Urinary bladder (tissue), 4 donors: ENCODE measurements around the gene LRRC2. TPM values are rescaled to one million over a fixed set of nuclear protein-coding genes. Genes with fewer than 3 reads are reported as not detected.

Experiments used
- DNase-seq: peaks from one replicate; pipeline ENCODE4 v3.0.0-alpha.2; 2015; ENCODE audit errors: extremely low spot score
- H3K27ac ChIP-seq: one replicate; pipeline ENCODE4 v1.5.1; 2013; ENCODE audit warnings: low read depth, mild to moderate bottlenecking, moderate library complexity
- H3K36me3 ChIP-seq: one replicate; pipeline ENCODE4 v1.6.1; 2013; ENCODE audit warnings: mild to moderate bottlenecking, moderate library complexity; ENCODE audit not compliant: insufficient read depth
- H3K4me1 ChIP-seq: one replicate; pipeline ENCODE4 v1.6.1; 2013; ENCODE audit warnings: mild to moderate bottlenecking, moderate library complexity; ENCODE audit not compliant: insufficient read depth
- H3K4me3 ChIP-seq: one replicate; pipeline ENCODE4 v1.5.1; 2013; ENCODE audit warnings: low read depth, low read length
- WGBS: extraction: QIAGEN DNeasy Blood & Tissue Kit; methylation state at CpG from one replicate; pipeline ENCODE4 v1.1.7; 2013; 5-methylcytosine and 5-hydroxymethylcytosine counted together
- polyA plus RNA-seq: library from polyadenylated mRNA; stranded (reverse); fragments of 200-250 nt; gene quantifications from one replicate; pipeline ENCODE4 v1.2.3, GENCODE V29; 2013
- total RNA-seq: library from RNA; depleted of rRNA; stranded (reverse); fragments of >200 nt; gene quantifications from one replicate; pipeline ENCODE4 v1.2.3, GENCODE V29; 2014
- donor health status: healthy with polysubstance abuse.
- donor health status: healthy.

LRRC2 gene
- total and polyA plus RNA-seq, 2 donors = 4.2 to 4.3 TPM

DNA sequence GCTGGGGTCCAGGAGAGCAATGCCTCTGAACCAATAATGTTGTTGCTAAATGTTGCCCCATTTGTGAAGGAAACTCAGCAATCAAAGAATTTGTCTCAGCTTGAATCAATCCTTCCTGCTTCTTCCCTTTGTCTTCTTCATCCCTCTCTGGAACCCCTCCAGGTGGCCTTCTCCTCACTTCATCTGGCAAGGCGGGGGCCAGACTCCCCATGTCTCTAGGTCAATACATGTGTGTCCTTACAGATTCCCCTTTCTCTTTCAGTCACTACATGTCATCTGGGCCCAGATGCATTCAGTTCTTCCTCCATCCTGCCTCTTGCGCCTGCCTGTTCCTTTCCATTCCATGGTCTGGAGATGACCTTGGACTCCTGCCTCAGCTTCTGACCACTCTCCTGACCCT lies 93.4 kb downstream of the LRRC2 start:
- WGBS = 85% methylated on average over 2 of the region's 2 CpGs
- no peak overlapping the region for H3K27ac ChIP-seq
- H3K36me3 ChIP-seq = no peaks in the 10 kb centered on the region
- no peak overlapping the region for H3K4me3 ChIP-seq
- DNase-seq = no peak
- no peaks in the 10 kb centered on the region for H3K4me1 ChIP-seq

DNA sequence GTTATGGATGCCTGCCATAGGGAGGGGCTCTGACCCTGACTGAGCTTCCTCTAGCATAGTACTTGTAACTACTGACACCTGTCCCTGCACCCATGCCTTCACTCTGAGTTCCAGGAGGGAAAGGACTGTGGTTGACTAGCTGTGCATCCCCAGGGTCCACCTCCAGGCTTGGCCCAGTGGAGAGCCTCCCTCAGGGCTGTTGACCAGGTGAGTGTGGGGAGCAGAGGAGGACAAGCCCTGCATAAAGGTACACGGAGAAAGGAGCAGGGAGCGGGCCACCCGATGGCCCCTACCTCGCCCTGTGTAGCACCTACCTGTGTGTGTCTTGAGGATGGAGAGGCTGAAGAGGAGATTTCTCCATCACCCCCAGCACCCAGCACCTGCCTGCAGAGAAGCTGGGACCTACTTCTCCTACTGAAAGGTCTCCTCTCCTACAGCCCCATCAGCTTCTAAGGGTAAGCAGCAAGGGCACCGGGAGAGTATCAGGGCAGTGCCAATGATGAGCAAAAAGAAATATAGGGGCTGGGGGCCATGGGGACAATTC lies 94.7 kb downstream of the LRRC2 start:
- Histone ChIP-seq H3K27ac (no peak overlapping the region), H3K36me3 (no peaks in the 10 kb centered on the region), H3K4me1 (no peaks in the 10 kb centered on the region), H3K4me3 (no peak overlapping the region)
- no peak for DNase-seq
- WGBS = 94% methylated on average over 5 of the region's 5 CpGs

DNA sequence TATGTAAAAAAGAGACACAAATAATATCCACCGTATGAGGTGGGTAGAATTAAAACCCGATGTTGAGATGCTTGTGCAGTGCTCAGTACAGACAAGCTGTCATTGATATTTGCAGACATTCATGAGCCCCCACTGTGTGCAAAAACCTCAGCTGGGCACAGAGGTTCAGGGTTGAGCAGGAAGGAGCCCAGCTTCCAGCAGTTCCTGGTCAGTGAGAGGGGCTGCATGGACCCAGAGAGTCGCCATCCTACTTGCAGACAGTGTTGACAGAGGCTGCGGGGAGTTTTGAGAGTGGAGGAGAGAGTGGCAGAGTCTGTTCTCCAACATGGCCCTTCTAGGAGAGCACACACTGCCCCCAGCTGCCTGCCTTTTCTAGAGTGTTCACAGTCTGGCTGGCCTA lies 95.3 kb downstream of the LRRC2 start:
- no peaks in the 10 kb centered on the region for H3K36me3 ChIP-seq
- no peak overlapping the region for H3K27ac ChIP-seq
- H3K4me3 ChIP-seq = no peak overlapping the region
- no peak for DNase-seq
- no peaks in the 10 kb centered on the region for H3K4me1 ChIP-seq
- 94% methylated on average over 4 of the region's 4 CpGs for WGBS

DNA sequence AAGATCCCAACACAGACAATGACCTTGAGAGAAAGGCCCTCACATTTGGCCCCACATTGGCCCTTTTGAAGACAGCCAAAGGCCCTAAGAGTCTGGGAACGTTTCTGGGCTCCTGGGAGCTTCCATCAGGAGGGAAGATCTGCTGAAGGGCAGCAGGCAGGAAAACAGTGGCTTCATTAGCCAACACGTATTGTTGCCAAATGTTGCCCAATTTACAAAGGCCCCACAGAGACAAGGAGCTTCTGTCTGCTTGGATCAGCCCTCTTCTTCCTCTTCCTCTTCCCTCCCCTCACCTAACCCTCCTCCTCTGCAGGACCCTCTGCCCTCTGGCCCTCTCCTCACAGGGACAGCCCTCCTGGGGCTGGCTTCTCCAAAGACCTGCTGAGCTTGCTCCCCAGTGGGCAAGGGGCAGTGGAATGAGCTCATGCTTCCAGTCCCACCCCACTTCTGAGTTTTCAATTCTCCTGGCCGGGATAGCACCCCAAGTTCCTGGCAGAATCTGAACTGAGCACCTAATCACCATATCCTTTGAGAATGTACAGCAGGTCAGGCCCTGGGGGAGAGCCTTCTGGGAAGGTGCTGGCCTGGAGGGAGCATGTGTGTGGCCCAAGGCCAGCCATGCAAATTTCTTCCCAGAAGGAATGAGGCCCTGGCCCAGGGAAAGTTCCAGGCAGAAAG lies 96.3 kb downstream of the LRRC2 start:
- no peak for DNase-seq

DNA sequence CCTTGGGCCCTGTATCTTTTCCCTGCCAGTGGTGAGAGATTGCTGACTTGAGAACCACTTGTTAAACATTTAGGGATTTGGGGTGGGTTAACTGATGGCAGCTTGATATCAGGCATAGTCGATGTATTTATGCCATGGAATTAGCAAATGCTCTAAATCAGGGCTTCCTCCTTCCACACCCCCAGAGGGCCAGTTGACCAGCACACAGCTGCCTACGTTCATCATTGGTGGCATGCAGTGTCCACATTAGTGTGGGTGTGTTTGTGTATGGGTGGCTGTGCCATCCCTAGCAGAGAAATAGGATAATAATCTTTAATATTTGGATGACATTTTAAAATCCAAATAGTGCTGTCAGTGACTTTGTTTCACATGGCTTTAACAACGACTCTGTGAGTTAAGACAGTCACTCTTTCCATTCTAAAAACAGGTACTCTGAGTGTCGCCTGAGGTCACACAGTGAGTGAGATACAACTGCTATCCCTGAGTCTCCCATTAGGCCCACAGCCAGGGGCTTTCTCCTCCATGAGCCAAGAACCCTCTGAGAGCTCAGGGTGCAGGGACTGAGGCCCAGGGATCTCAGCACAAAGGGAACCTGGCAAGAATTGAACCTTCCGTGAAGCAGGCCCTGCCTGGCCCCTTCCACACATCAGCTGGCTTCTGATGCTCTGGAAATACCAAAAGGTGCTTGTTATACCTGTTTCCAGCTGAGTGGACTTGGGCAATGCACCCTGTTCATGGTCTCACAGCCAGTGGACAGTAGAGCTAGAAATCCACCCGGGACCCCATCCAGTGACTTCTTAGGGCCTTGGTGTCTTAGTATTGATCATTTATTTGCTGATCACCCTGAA lies 97.1 kb downstream of the LRRC2 start:
- no peak for DNase-seq
- 75% methylated on average over 6 of the region's 6 CpGs for WGBS
- no peak overlapping the region for H3K27ac ChIP-seq
- H3K4me1 ChIP-seq = no peaks in the 10 kb centered on the region
- no peak overlapping the region for H3K4me3 ChIP-seq
- H3K36me3 ChIP-seq = no peaks in the 10 kb centered on the region

More for the DNA sequence above, 96.3 kb downstream of the LRRC2 start:
- Histone ChIP-seq H3K27ac (no peak overlapping the region), H3K36me3 (no peaks in the 10 kb centered on the region), H3K4me3 (no peak overlapping the region), H3K4me1 (no peaks in the 10 kb centered on the region)
- 74% methylated on average over 3 of the region's 3 CpGs for WGBS

DNA sequence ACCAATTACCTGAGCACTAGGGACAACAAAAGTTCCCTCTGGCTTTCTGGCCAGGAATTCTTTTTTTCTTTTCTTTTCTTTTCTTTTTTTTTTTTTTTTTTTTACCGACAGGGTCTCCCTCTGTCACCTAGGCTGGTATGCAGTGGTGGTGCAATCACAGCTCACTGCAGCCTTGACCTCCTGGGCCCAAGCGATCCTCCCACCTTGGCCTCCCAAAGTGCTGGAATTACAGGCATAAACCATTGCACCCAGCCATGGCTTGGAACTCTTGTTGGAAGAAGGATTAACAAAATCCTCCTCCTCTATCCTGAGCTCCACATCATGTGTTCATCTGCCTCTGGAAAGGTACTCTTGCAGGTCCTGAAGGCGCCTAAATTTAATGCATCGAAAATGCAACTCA lies 98.5 kb downstream of the LRRC2 start:
- no peak overlapping the region for H3K4me3 ChIP-seq
- H3K27ac ChIP-seq = no peak overlapping the region
- 93% methylated on average over 4 of the region's 4 CpGs for WGBS
- no peaks in the 10 kb centered on the region for H3K36me3 ChIP-seq
- DNase-seq = no peak
- H3K4me1 ChIP-seq = no peaks in the 10 kb centered on the region

DNA sequence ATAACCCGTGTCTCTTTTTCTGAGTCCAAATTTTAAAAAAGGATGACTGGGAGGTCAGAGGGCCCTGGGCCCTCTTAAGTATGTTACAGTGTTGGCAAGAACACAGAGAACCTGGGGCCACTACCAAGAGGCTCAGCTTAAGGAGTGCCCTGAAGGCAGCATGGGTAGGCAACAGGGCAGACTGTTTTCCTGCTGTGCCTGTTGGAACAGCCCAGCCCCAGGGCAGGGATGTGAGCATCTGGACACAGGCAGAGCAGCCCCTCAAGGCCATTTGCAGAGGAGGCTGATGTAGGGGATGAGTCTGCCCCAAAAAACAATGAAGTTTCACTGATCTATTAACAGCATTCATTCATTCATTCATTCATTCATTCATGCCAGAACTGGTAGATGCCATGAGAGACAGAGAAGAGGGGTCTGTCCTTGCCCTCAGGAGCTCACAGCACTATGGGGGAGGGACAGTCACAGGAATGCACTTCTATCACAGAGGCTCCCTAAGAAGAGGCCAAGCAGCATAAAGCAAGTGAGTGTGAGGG lies 99.2 kb downstream of the LRRC2 start:
- H3K36me3 ChIP-seq = no peaks in the 10 kb centered on the region
- no peak overlapping the region for H3K4me3 ChIP-seq
- WGBS = 74% methylated on average over 1 of the region's 1 CpG
- DNase-seq = no peak
- H3K4me1 ChIP-seq = no peaks in the 10 kb centered on the region
- no peak overlapping the region for H3K27ac ChIP-seq

DNA sequence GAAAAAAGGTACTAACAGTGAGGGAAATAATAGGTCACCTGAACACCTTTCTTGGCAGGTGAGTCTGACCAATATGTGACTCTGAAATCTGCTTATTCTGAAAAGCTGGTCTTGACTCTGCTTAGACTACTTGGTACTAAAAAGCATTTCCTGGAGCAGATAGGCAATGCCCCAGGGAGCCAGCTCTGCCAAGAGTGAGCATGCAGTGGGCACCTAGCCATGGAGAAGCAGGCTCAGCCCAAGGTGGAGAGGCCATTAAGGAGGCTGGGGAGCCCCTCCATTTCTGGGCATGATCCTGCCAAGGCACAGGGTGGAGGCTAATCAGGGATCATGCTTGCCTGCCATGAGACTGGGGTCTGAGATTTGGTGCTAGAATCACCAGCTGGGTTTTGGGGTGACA lies 99.8 kb downstream of the LRRC2 start:
- H3K27ac ChIP-seq = no peak overlapping the region
- H3K4me1 ChIP-seq = no peaks in the 10 kb centered on the region
- no peaks in the 10 kb centered on the region for H3K36me3 ChIP-seq
- DNase-seq = no peak
- no peak overlapping the region for H3K4me3 ChIP-seq

Other genes starting within 250 kb of the LRRC2 start
- gene CCR2, start 212.2 kb downstream of the LRRC2 start, total RNA-seq = 3.3 TPM
- 2.1 TPM for gene CCR2, start 212.2 kb downstream of the LRRC2 start, polyA plus RNA-seq
- 1.4 TPM for gene CCR5, start 195.4 kb downstream of the LRRC2 start, total RNA-seq
- gene CCR5, start 195.4 kb downstream of the LRRC2 start, polyA plus RNA-seq = 1.0 TPM
- gene CCRL2, start 159.0 kb downstream of the LRRC2 start, total RNA-seq = 2.5 TPM
- 1.6 TPM for gene CCRL2, start 159.0 kb downstream of the LRRC2 start, polyA plus RNA-seq
- 3.3 TPM for gene LTF, start 101.4 kb downstream of the LRRC2 start, total RNA-seq
- gene LTF, start 101.4 kb downstream of the LRRC2 start, polyA plus RNA-seq = 0.66 TPM
- not detected for gene RTP3, start 68.3 kb downstream of the LRRC2 start, total RNA-seq
- not detected for gene RTP3, start 68.3 kb downstream of the LRRC2 start, polyA plus RNA-seq
- not detected for gene FAM240A, start 46.2 kb upstream of the LRRC2 start, total RNA-seq
- gene FAM240A, start 46.2 kb upstream of the LRRC2 start, polyA plus RNA-seq = not detected
- 10.4 TPM for gene ALS2CL, start 127.4 kb upstream of the LRRC2 start, total RNA-seq
- gene ALS2CL, start 127.4 kb upstream of the LRRC2 start, polyA plus RNA-seq = 10.6 TPM
- gene TMIE, start 135.1 kb upstream of the LRRC2 start, total RNA-seq = 0.26 TPM
- 1.0 TPM for gene TMIE, start 135.1 kb upstream of the LRRC2 start, polyA plus RNA-seq
- gene PRSS50, start 151.6 kb upstream of the LRRC2 start, total RNA-seq = 0.26 TPM
- 0.10 TPM for gene PRSS50, start 151.6 kb upstream of the LRRC2 start, polyA plus RNA-seq